HepG2 (cell line): ENCODE data around the gene CCL16. TPM values are rescaled to one million over a fixed set of nuclear protein-coding genes. Genes with fewer than 3 reads are reported as not detected.

Experiments
- BCL3 ChIP-seq: sonication (generic); formaldehyde crosslinking; IDR thresholded peaks from 2 replicates; pipeline ENCODE4 v1.5.1; 2020; ENCODE audit warnings: mild to moderate bottlenecking, missing genetic modification reagents, moderate library complexity
- CREB1 ChIP-seq, 2 experiments: fragments of 450-650 bp in 1 of 2; IDR thresholded peaks; 2 replicates each; pipeline ENCODE4 v1.6.1; 2016 to 2017; ENCODE audit warnings: control low read depth in 1 of 2, mild to moderate bottlenecking in 1 of 2, missing compliant biosample characterization in 1 of 2, missing genetic modification characterization in 1 of 2
- FOXP4 ChIP-seq: sonication (generic); formaldehyde crosslinking; IDR thresholded peaks from 2 replicates; pipeline ENCODE4 v1.4.0; 2020; ENCODE audit warnings: missing genetic modification reagents
- HHEX ChIP-seq: IDR thresholded peaks from 2 replicates; pipeline ENCODE4 v1.6.1; 2016; ENCODE audit warnings: control low read depth
- KLF6 ChIP-seq: IDR thresholded peaks from 2 replicates; pipeline ENCODE4 v1.8.0; 2016; ENCODE audit warnings: missing biosample characterization, missing genetic modification reagents
- PTBP1 ChIP-seq: fragments of 200-400 bp; formaldehyde crosslinking; IDR thresholded peaks from 2 replicates; pipeline ENCODE4 v1.6.1; 2018; ENCODE audit warnings: low read length, low read depth; ENCODE audit not compliant: poor library complexity, severe bottlenecking
- RFX5 ChIP-seq: IDR thresholded peaks from 2 replicates; pipeline ENCODE4 v1.6.1; 2011; ENCODE audit warnings: low read depth, low read length, improper control_type of control experiment
- SAFB2 ChIP-seq: sonication (generic); formaldehyde crosslinking; IDR thresholded peaks from 2 replicates; pipeline ENCODE4 v1.5.1; 2020; ENCODE audit warnings: missing genetic modification reagents, low read depth, mild to moderate bottlenecking, borderline replicate concordance
- SIN3B ChIP-seq: fragments of 150-350 bp; IDR thresholded peaks from 2 replicates; pipeline ENCODE4 v1.6.1; 2014; ENCODE audit warnings: low read length
- STAT6 ChIP-seq: sonication (generic); formaldehyde crosslinking; IDR thresholded peaks from 2 replicates; pipeline ENCODE4 v1.4.0; 2020; ENCODE audit warnings: missing genetic modification reagents, mild to moderate bottlenecking, borderline replicate concordance
- TCF7L2 ChIP-seq: IDR thresholded peaks from 2 replicates; pipeline ENCODE4 v1.6.1; 2011; ENCODE audit warnings: mild to moderate bottlenecking, low read depth, low read length, moderate library complexity
- THRA ChIP-seq: sonication (generic); formaldehyde crosslinking; IDR thresholded peaks from 2 replicates; pipeline ENCODE4 v1.4.0; 2020; ENCODE audit warnings: missing genetic modification reagents, borderline replicate concordance
- TOE1 ChIP-seq: sonication (generic); formaldehyde crosslinking; IDR thresholded peaks from 2 replicates; pipeline ENCODE4 v1.4.0; 2020; ENCODE audit warnings: mild to moderate bottlenecking, missing genetic modification reagents
- TRIM24 ChIP-seq: sonication (generic); formaldehyde crosslinking; IDR thresholded peaks from 2 replicates; pipeline ENCODE4 v1.8.0; 2022; ENCODE audit warnings: mild to moderate bottlenecking, missing genetic modification reagents
- U2AF1 ChIP-seq: fragments of 200-400 bp; formaldehyde crosslinking; optimal IDR thresholded peaks from 2 replicates; pipeline ENCODE3; 2017; ENCODE audit warnings: mild to moderate bottlenecking, low read depth, low read length
- ZMAT3 ChIP-seq: sonication (generic); formaldehyde crosslinking; conservative IDR thresholded peaks from 2 replicates; pipeline ENCODE4 v1.7.0; 2021; ENCODE audit warnings: missing genetic modification reagents
- ZNF451 ChIP-seq: sonication (generic); formaldehyde crosslinking; IDR thresholded peaks from 2 replicates; pipeline ENCODE4 v1.5.0; 2020; ENCODE audit warnings: mild to moderate bottlenecking, missing genetic modification reagents
- ZNF737 ChIP-seq: sonication (generic); formaldehyde crosslinking; IDR thresholded peaks from 2 replicates; pipeline ENCODE4 v1.5.0; 2020; ENCODE audit warnings: missing genetic modification reagents, mild to moderate bottlenecking, borderline replicate concordance
- ZNF788 ChIP-seq: sonication (generic); formaldehyde crosslinking; IDR thresholded peaks from 2 replicates; pipeline ENCODE4 v1.5.0; 2020; ENCODE audit warnings: mild to moderate bottlenecking, missing genetic modification reagents, borderline replicate concordance
- ZNF879 ChIP-seq: sonication (generic); formaldehyde crosslinking; IDR thresholded peaks from 2 replicates; pipeline ENCODE4 v1.8.1; 2023; ENCODE audit warnings: missing genetic modification reagents
- polyA plus RNA-seq, 8 experiments: library from polyadenylated mRNA; depleted of rRNA in 3 of 8; stranded (reverse) in 7 of 8; unstranded in 1 of 8; fragments of >200 nt; fragmentation: Illumina TruSeq in 4 of 8; extraction: Trizol in 4 of 8; gene quantifications; 2 replicates each; pipeline versions ENCODE4 v1.2.1 to v1.2.3, GENCODE V29; 2011 to 2016; ENCODE audit warnings: low read depth in 4 of 8, missing spikeins in 1 of 8, mixed read lengths in 1 of 8; ENCODE audit not compliant: insufficient read depth in 1 of 8
- total RNA-seq, 5 experiments: library from RNA; depleted of rRNA; stranded (reverse); fragments of >200 nt; fragmentation: Illumina TruSeq; extraction: Trizol; gene quantifications; 2 replicates each; pipeline ENCODE4 v1.2.3, GENCODE V29; 2016; ENCODE audit warnings: low read depth in 1 of 5

The CCL16 gene
- total and polyA plus RNA-seq, 2 of the 13 experiments (the other 11 are each of a cell fraction or from before 2014, with no cell fraction given) = 2.0 to 14.7 TPM

- TF ChIP-seq CREB1 (IDR thresholded peaks at IDR 0.05) (0 out of 2 replicates have a peak, but pooled peaks have one; percentile 18), CREB1 (CRISPR knock-in tag; IDR thresholded peaks at IDR 0.05) (no peak; the same call in none of the 2 replicates), HHEX (CRISPR knock-in tag) (peak; percentile 87), ZNF879 (peak; percentile 29; the same call in 1 of the 2 replicates), ZMAT3 (CRISPR knock-in tag) (peak; percentile 80; the same call in 1 of the 2 replicates), RFX5 (no peak), ZNF788 (peak; percentile 90; the same call in 1 of the 2 replicates), U2AF1 (no peak), TOE1 (CRISPR knock-in tag) (no peak; the same call in 1 of the 2 replicates), SIN3B (peak; percentile 23; the same call in 1 of the 2 replicates), KLF6 (CRISPR knock-in tag) (0 out of 2 replicates have a peak, but pooled peaks have one; percentile 38), ZNF737 (CRISPR knock-in tag) (no peak), TCF7L2 (peak; percentile 82), TRIM24 (no peak), BCL3 (CRISPR knock-in tag) (no peak; the same call in 1 of the 2 replicates), FOXP4 (CRISPR knock-in tag) (peak; percentile 96), PTBP1 (no peak), ZNF451 (CRISPR knock-in tag) (no peak), THRA (CRISPR knock-in tag) (peak; percentile 97), STAT6 (CRISPR knock-in tag) (peak; percentile 95), SAFB2 (CRISPR knock-in tag) (peak; percentile 47; the same call in 1 of the 2 replicates)
These were observed 7.7 kb downstream of the CCL16 start (continued) for GRCh38 chr17:35973333-35974260.
